ENCODE measurements around the gene MRO. TPM values are rescaled to one million over a fixed set of nuclear protein-coding genes. Genes with fewer than 3 reads are reported as not detected.
"Not testable (repeated sequence)": the region's sequence is repeated elsewhere in the genome, so short reads cannot be mapped to it uniquely, and the experiment has no call there.

Gene MRO
- not detected for polyA plus RNA-seq (2012; ENCODE audit: missing spikeins)

- DNase-seq (ENCODE audit: insufficient read length) (peak; percentile 76), FAIRE-seq (peak; percentile 93)
- no peak for TF ChIP-seq TAF1 (IDR thresholded peaks at IDR 0.05; ENCODE audit: borderline replicate concordance, low read depth, low read length)
- TF ChIP-seq POLR2AphosphoS5 (IDR thresholded peaks at IDR 0.05; ENCODE audit: low read depth, low read length) = no peak
- TF ChIP-seq POLR2A (IDR thresholded peaks at IDR 0.05; ENCODE audit: low read depth, low read length) = no peak
Measured at GRCh38 chr18:50819728-50820378, at the start of gene MRO. MRO (minus strand) TSS chr18:50820016; CDS start chr18:50809400, 10,616 bp downstream.

DNA sequence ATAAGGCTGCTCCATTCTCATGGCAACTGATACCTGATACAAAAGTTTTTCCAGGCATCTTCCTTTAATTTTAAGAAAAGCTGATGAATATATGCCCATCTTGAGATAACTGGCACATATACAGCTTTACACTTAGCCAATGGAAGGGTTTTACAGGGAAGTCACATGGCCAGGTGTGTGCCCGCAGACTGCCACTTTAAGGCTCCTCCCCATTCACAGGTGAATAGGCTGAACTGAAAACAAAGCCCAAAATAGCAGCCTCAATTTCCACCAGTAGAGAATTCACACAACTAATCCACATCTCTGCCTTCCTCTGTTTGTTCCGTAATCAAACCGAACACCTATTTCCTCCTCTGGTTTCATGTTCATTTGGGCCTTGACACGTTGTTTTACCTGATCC lies 49.3 kb upstream of the MRO start:
- TF ChIP-seq TAF1 (IDR thresholded peaks at IDR 0.05; ENCODE audit: borderline replicate concordance, low read depth, low read length) = no peak
- no peak for TF ChIP-seq POLR2AphosphoS5 (IDR thresholded peaks at IDR 0.05; ENCODE audit: low read depth, low read length)
- no peak for TF ChIP-seq POLR2A (IDR thresholded peaks at IDR 0.05; ENCODE audit: low read depth, low read length)
- FAIRE-seq (no peak), DNase-seq (ENCODE audit: insufficient read length) (no peak)

DNA sequence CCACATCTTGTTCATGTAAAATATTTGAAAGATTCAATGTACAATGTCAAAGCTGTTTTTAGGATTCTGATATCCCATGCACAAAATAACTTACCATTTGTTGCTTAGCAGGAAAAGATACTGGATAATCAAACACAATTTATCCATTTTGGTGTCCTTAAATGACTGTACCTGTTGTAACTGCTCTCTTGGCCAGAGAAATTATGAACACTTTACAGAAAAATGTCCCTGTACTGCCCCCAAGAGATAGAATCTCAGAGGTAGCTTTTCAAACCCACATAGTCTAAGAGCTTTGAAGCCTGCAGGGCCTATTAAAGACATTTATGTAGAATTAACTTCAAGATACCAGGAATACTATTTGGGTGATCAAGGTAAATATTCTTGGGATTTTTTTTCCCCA lies 46.9 kb upstream of the MRO start:
- no peak for DNase-seq (ENCODE audit: insufficient read length)
- no peak for TF ChIP-seq POLR2A (IDR thresholded peaks at IDR 0.05; ENCODE audit: low read depth, low read length)
- no peak for TF ChIP-seq TAF1 (IDR thresholded peaks at IDR 0.05; ENCODE audit: borderline replicate concordance, low read depth, low read length)
- TF ChIP-seq POLR2AphosphoS5 (IDR thresholded peaks at IDR 0.05; ENCODE audit: low read depth, low read length) = no peak
- no peak for FAIRE-seq

- FAIRE-seq (no peak), DNase-seq (ENCODE audit: insufficient read length) (no peak)
- no peak for TF ChIP-seq POLR2A (IDR thresholded peaks at IDR 0.05; ENCODE audit: low read depth, low read length)
Measured at GRCh38 chr18:50863840-50864375, 44.1 kb upstream of the MRO start.

GRCh38 chr18:50862401-50862800 lies 42.6 kb upstream of the MRO start:
- DNase-seq (ENCODE audit: insufficient read length) (no peak), FAIRE-seq (no peak)

GRCh38 chr18:50861617-50862016 lies 41.8 kb upstream of the MRO start:
- TF ChIP-seq POLR2A (IDR thresholded peaks at IDR 0.05; ENCODE audit: low read depth, low read length) (no peak), POLR2AphosphoS5 (IDR thresholded peaks at IDR 0.05; ENCODE audit: low read depth, low read length) (no peak), TAF1 (IDR thresholded peaks at IDR 0.05; ENCODE audit: borderline replicate concordance, low read depth, low read length) (no peak)
- DNase-seq (ENCODE audit: insufficient read length) (no peak), FAIRE-seq (no peak)

More at GRCh38 chr18:50862401-50862800, 42.6 kb upstream of the MRO start:
- TF ChIP-seq POLR2AphosphoS5 (IDR thresholded peaks at IDR 0.05; ENCODE audit: low read depth, low read length) (no peak), POLR2A (IDR thresholded peaks at IDR 0.05; ENCODE audit: low read depth, low read length) (no peak), TAF1 (IDR thresholded peaks at IDR 0.05; ENCODE audit: borderline replicate concordance, low read depth, low read length) (no peak)

GRCh38 chr18:50859793-50860555 lies 40.2 kb upstream of the MRO start:
- FAIRE-seq (no peak), DNase-seq (ENCODE audit: insufficient read length) (no peak)
- no peak for TF ChIP-seq TAF1 (IDR thresholded peaks at IDR 0.05; ENCODE audit: borderline replicate concordance, low read depth, low read length)
- TF ChIP-seq POLR2AphosphoS5 (IDR thresholded peaks at IDR 0.05; ENCODE audit: low read depth, low read length) = no peak
- TF ChIP-seq POLR2A (IDR thresholded peaks at IDR 0.05; ENCODE audit: low read depth, low read length) = no peak

GRCh38 chr18:50857694-50858093 lies 37.9 kb upstream of the MRO start:
- DNase-seq (ENCODE audit: insufficient read length) (no peak), FAIRE-seq (no peak)
- TF ChIP-seq POLR2AphosphoS5 (IDR thresholded peaks at IDR 0.05; ENCODE audit: low read depth, low read length) (no peak), TAF1 (IDR thresholded peaks at IDR 0.05; ENCODE audit: borderline replicate concordance, low read depth, low read length) (no peak), POLR2A (IDR thresholded peaks at IDR 0.05; ENCODE audit: low read depth, low read length) (no peak)

GRCh38 chr18:50857166-50857565 lies 37.4 kb upstream of the MRO start:
- not testable (repeated sequence) for FAIRE-seq; DNase-seq (ENCODE audit: insufficient read length)

DNA sequence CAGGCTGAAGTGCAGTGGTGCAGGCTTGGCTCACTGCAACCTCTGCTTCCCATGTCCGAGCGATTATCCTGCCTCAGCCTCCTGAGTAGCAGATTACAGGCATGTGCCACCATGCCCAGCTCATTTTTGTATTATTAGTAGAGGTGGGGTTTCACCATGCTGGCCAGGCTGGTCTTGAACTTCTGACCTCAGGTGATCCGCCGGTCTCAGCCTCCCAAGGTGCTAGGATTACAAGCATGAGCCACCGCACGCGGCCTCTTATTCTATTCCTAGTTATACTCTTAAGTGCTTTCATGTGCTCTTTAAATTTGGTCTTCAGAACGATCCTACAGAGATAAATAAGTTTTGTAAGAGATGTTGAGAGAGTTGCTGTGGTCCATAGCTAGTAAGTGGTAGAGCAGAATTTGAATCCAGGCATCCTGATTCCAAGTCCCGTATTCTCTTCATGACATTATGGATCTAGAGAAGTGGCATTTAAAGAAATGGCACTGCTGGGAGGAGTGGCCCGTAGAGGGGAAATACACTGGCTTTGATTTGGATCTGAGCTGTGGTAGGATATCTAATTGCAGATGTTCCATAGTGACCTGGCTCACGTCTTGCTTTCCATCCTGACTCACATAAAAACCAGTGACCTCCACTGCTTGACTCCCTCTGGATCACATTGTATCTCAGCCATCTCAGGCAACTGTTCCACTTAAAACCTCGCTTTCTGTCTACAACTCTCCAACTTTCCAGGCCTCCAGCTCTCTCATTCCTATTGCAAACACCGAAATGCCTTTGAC lies 36.4 kb upstream of the MRO start:
- TF ChIP-seq POLR2AphosphoS5 (IDR thresholded peaks at IDR 0.05; ENCODE audit: low read depth, low read length) (no peak), POLR2A (IDR thresholded peaks at IDR 0.05; ENCODE audit: low read depth, low read length) (no peak), TAF1 (IDR thresholded peaks at IDR 0.05; ENCODE audit: borderline replicate concordance, low read depth, low read length) (no peak)
- FAIRE-seq = no peak
- no peak for DNase-seq (ENCODE audit: insufficient read length)

DNA sequence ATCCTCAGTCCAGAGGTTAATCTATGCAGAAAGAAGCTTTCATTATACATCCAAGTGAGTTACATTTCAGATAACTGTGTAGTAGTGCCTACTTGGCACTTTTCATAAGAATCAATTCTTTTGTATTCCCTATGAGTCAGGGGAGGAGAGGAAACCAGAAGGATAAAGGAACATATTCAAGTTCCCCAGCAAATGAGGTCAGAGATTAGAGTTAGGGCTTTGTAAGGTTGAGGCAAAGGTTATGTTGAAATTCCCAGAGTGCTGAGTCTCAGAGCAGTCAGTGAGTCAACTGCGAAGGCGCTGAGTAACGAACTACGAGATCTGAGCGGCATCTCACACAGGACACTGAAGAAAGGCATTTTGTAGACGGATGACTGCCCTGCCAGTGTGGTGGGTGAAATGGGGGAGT lies 34.1 kb upstream of the MRO start:
- TF ChIP-seq POLR2A (IDR thresholded peaks at IDR 0.05; ENCODE audit: low read depth, low read length) = no peak
- no peak for TF ChIP-seq TAF1 (IDR thresholded peaks at IDR 0.05; ENCODE audit: borderline replicate concordance, low read depth, low read length)
- TF ChIP-seq POLR2AphosphoS5 (IDR thresholded peaks at IDR 0.05; ENCODE audit: low read depth, low read length) = no peak
- no peak for DNase-seq (ENCODE audit: insufficient read length)
- no peak for FAIRE-seq
